HAP-1 (cell line): ENCODE measurements around the gene CFB.

Experiments
- DNase-seq, 2 experiments: peaks; one replicate each; pipeline ENCODE4 v3.0.0-alpha.2; 2016 to 2020; ENCODE audit warnings: low spot score in 2 of 2
- H3K27me3 ChIP-seq: fragments of 250-450 bp; sonication (Bioruptor Pico); 2 replicates; pipeline ENCODE4 v1.5.1; 2020; ENCODE audit warnings: low read depth, mild to moderate bottlenecking, moderate library complexity
- H3K36me3 ChIP-seq: fragments of 250-450 bp; sonication (Bioruptor Pico); replicated peaks from 2 replicates; pipeline ENCODE4 v1.5.1; 2020; ENCODE audit warnings: mild to moderate bottlenecking
- H3K4me1 ChIP-seq: fragments of 250-450 bp; sonication (Bioruptor Pico); 2 replicates; pipeline ENCODE4 v1.5.1; 2020; ENCODE audit warnings: mild to moderate bottlenecking
- H3K4me3 ChIP-seq: fragments of 250-450 bp; sonication (Bioruptor Pico); 2 replicates; pipeline ENCODE4 v1.5.1; 2020; ENCODE audit warnings: mild to moderate bottlenecking, moderate library complexity
- H3K9me3 ChIP-seq: fragments of 250-450 bp; sonication (Bioruptor Pico); 2 replicates; pipeline ENCODE4 v1.5.1; 2020; ENCODE audit warnings: mild to moderate bottlenecking, moderate library complexity
- in situ Hi-C: fragments of 300-500 bp; cut with MboI; formaldehyde crosslinking; loops from 3 replicates; pipeline ENCODE4 v1.14.3; 2020; ENCODE audit warnings: low sequenced_read_pairs, inconsistent platforms, mixed read lengths

Gene CFB

GRCh38 chr6:31945507-31946369 is at the start of gene CFB:
TSS of gene CFB (plus strand) at chr6:31946095. CDS start at chr6:31946222, 127 bp downstream.
- Histone ChIP-seq H3K4me1 (no peaks in the 10 kb centered on the region), H3K36me3 (no peaks in the 10 kb centered on the region), H3K4me3 (no peak within 1 kb of the TSS), H3K27me3 (peaks cover 21% of the 10 kb centered on the region), H3K9me3 (no peaks in the 10 kb centered on the region)
- in situ Hi-C loops = no loop called here
- DNase-seq = no peak

GRCh38 chr6:31896493-31896855 is 49.4 kb upstream of the CFB start:
- no peak for DNase-seq
- Histone ChIP-seq H3K27me3 (no peaks in the 10 kb centered on the region), H3K9me3 (no peaks in the 10 kb centered on the region), H3K4me1 (peaks cover 9% of the 10 kb centered on the region), H3K4me3 (peak overlapping the region; percentile 94), H3K36me3 (peaks cover 43% of the 10 kb centered on the region)
- in situ Hi-C loops = no loop called here

GRCh38 chr6:31896856-31897611 is 48.9 kb upstream of the CFB start:
- H3K4me3 ChIP-seq = peak overlapping the region; percentile 94
- peaks cover 9% of the 10 kb centered on the region for H3K4me1 ChIP-seq
- peak in 1 of 2 experiments; percentile 28 for DNase-seq
- no peaks in the 10 kb centered on the region for H3K9me3 ChIP-seq
- in situ Hi-C loops = no loop called here
- H3K27me3 ChIP-seq = no peaks in the 10 kb centered on the region
- H3K36me3 ChIP-seq = peaks cover 38% of the 10 kb centered on the region

- Histone ChIP-seq H3K4me3 (peak within 1 kb of the TSS; percentile 94), H3K27me3 (no peaks in the 10 kb centered on the region), H3K4me1 (peaks cover 9% of the 10 kb centered on the region), H3K9me3 (no peaks in the 10 kb centered on the region), H3K36me3 (peaks cover 30% of the 10 kb centered on the region)
- DNase-seq = peak; percentile 86 to 91
- in situ Hi-C loops = no loop called here
Measured at GRCh38 chr6:31897612-31898382, 48.1 kb upstream of the CFB start, which contains the start of gene EHMT2. TSS of gene EHMT2 (minus strand) at chr6:31897698. CDS start at chr6:31897677, 21 bp downstream.

GRCh38 chr6:31898383-31899011 is 47.4 kb upstream of the CFB start:
- H3K27me3 ChIP-seq = no peaks in the 10 kb centered on the region
- in situ Hi-C loops = no loop called here
- peaks cover 23% of the 10 kb centered on the region for H3K36me3 ChIP-seq
- no peaks in the 10 kb centered on the region for H3K9me3 ChIP-seq
- H3K4me1 ChIP-seq = peaks cover 9% of the 10 kb centered on the region
- peak overlapping the region; percentile 94 for H3K4me3 ChIP-seq
- peak; percentile 36 to 73 for DNase-seq

GRCh38 chr6:31899215-31899614 is 46.7 kb upstream of the CFB start:
- peaks cover 9% of the 10 kb centered on the region for H3K4me1 ChIP-seq
- no peak overlapping the region for H3K4me3 ChIP-seq
- DNase-seq = no peak
- in situ Hi-C loops = no loop called here
- peaks cover 19% of the 10 kb centered on the region for H3K36me3 ChIP-seq
- H3K9me3 ChIP-seq = no peaks in the 10 kb centered on the region
- H3K27me3 ChIP-seq = no peaks in the 10 kb centered on the region

- peaks cover 9% of the 10 kb centered on the region for H3K4me1 ChIP-seq
- in situ Hi-C loops = no loop called here
- no peaks in the 10 kb centered on the region for H3K9me3 ChIP-seq
- no peak for DNase-seq
- H3K27me3 ChIP-seq = no peaks in the 10 kb centered on the region
- H3K4me3 ChIP-seq = no peak overlapping the region
- peaks cover 10% of the 10 kb centered on the region for H3K36me3 ChIP-seq
Measured at GRCh38 chr6:31899882-31900722, 45.8 kb upstream of the CFB start.

GRCh38 chr6:31900917-31901414 is 44.9 kb upstream of the CFB start:
- in situ Hi-C loops = no loop called here
- no peaks in the 10 kb centered on the region for H3K9me3 ChIP-seq
- peak overlapping the region; percentile 44 for H3K4me3 ChIP-seq
- peaks cover 6% of the 10 kb centered on the region for H3K36me3 ChIP-seq
- DNase-seq = no peak
- no peaks in the 10 kb centered on the region for H3K27me3 ChIP-seq
- peaks cover 9% of the 10 kb centered on the region for H3K4me1 ChIP-seq

- Histone ChIP-seq H3K4me3 (peak overlapping the region; percentile 44), H3K36me3 (0 out of 2 replicates have a peak, but pooled peaks cover 5% of the 10 kb centered on the region), H3K9me3 (no peaks in the 10 kb centered on the region), H3K27me3 (no peaks in the 10 kb centered on the region), H3K4me1 (peaks cover 9% of the 10 kb centered on the region)
- peak in 1 of 2 experiments; percentile 71 for DNase-seq
- in situ Hi-C loops = no loop called here
Measured at GRCh38 chr6:31901415-31901952, 44.4 kb upstream of the CFB start.

- Histone ChIP-seq H3K9me3 (no peaks in the 10 kb centered on the region), H3K36me3 (0 out of 2 replicates have a peak, but pooled peaks cover 5% of the 10 kb centered on the region), H3K4me1 (peaks cover 5% of the 10 kb centered on the region), H3K27me3 (no peaks in the 10 kb centered on the region), H3K4me3 (peak within 1 kb of the TSS; percentile 44)
- peak; percentile 87 to 95 for DNase-seq
- in situ Hi-C loops = no loop called here
Measured at GRCh38 chr6:31901953-31902643, 43.8 kb upstream of the CFB start, which contains the start of gene ZBTB12. TSS of gene ZBTB12 (minus strand) at chr6:31902086. CDS start at chr6:31901305, 781 bp downstream.

- Histone ChIP-seq H3K4me3 (no peak overlapping the region), H3K9me3 (no peaks in the 10 kb centered on the region), H3K4me1 (peaks cover under 1% of the 10 kb centered on the region), H3K27me3 (no peaks in the 10 kb centered on the region), H3K36me3 (no peaks in the 10 kb centered on the region)
- DNase-seq = no peak
- in situ Hi-C loops = no loop called here
Measured at GRCh38 chr6:31903957-31904356, 41.9 kb upstream of the CFB start.
